HFFc6 (cell line): ENCODE measurements around the gene AMOTL1. TPM values are rescaled to one million over a fixed set of nuclear protein-coding genes. Genes with fewer than 3 reads are reported as not detected.

ENCODE experiments used
- DNase-seq: peaks from one replicate; pipeline ENCODE4 v3.0.0-alpha.2; 2018
- H3K27ac Mint-ChIP-seq: 2 replicates; pipeline ENCODE4 v1.8.0; 2020; ENCODE audit warnings: mild to moderate bottlenecking, mixed read lengths
- H3K27me3 Mint-ChIP-seq: 2 replicates; pipeline ENCODE4 v1.8.0; 2021; ENCODE audit warnings: mild to moderate bottlenecking, moderate library complexity, mixed read lengths; ENCODE audit not compliant: insufficient read depth
- H3K36me3 Mint-ChIP-seq: 2 replicates; pipeline ENCODE4 v1.8.0; 2021; ENCODE audit warnings: low read depth, mixed read lengths
- H3K4me1 Mint-ChIP-seq: 2 replicates; pipeline ENCODE4 v1.8.0; 2020; ENCODE audit warnings: low read depth, mixed read lengths
- H3K4me3 Mint-ChIP-seq: 2 replicates; pipeline ENCODE4 v1.8.0; 2020; ENCODE audit warnings: mild to moderate bottlenecking, moderate library complexity, mixed read lengths
- H3K9me3 Mint-ChIP-seq: 2 replicates; pipeline ENCODE4 v1.8.0; 2020; ENCODE audit warnings: mild to moderate bottlenecking, mixed read lengths
- total RNA-seq, 6 experiments: library from RNA; stranded (reverse); fragmentation: NEBNext Ultra II Directional; extraction: Animal tissue kit (Norgen Biotek cat#: 25700); gene quantifications; 2 replicates in 1 of 6; 3 replicates in 5 of 6; pipeline ENCODE4 v1.2.3, GENCODE V29; 2021
- TF ChIP-seq, protein P1 (sequence below): fragments of 200-600 bp; sonication (generic); IDR thresholded peaks from 2 replicates; pipeline ENCODE4 v1.5.0; 2021; ENCODE audit warnings: antibody characterized with exemption, mild to moderate bottlenecking

Gene AMOTL1
- total RNA-seq, 6 experiments from 2014 or later = 43.1 to 65.9 (median 48.4) TPM

DNA sequence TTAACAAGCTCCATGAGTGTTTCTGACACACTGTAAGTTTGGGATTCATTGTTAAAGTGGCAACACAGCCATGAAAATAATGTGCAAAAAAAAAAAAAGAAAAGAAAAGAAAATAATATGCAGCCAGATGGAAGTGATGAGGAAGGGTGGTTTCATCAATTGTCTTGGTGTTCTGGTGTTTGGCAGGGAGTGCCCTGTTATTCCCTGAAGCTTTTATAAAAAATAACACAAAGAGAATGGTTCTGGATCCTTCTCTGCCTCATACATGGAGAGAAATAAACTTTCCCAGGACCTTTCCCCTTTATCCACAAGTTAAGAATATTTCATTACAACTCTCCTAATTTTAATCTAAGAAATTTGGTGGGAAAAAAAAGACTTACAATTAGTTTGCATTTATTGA is 16.7 kb downstream of the AMOTL1 start:
- TF ChIP-seq, protein P1, sequence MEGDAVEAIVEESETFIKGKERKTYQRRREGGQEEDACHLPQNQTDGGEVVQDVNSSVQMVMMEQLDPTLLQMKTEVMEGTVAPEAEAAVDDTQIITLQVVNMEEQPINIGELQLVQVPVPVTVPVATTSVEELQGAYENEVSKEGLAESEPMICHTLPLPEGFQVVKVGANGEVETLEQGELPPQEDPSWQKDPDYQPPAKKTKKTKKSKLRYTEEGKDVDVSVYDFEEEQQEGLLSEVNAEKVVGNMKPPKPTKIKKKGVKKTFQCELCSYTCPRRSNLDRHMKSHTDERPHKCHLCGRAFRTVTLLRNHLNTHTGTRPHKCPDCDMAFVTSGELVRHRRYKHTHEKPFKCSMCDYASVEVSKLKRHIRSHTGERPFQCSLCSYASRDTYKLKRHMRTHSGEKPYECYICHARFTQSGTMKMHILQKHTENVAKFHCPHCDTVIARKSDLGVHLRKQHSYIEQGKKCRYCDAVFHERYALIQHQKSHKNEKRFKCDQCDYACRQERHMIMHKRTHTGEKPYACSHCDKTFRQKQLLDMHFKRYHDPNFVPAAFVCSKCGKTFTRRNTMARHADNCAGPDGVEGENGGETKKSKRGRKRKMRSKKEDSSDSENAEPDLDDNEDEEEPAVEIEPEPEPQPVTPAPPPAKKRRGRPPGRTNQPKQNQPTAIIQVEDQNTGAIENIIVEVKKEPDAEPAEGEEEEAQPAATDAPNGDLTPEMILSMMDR = no peak
- no peaks in the 10 kb centered on the region; the same call in 1 of the 2 replicates for H3K27me3 Mint-ChIP-seq
- H3K27ac Mint-ChIP-seq = peak overlapping the region; percentile 62; the same call in 1 of the 2 replicates
- no peak overlapping the region for H3K4me3 Mint-ChIP-seq
- H3K36me3 Mint-ChIP-seq = no peaks in the 10 kb centered on the region
- H3K4me1 Mint-ChIP-seq = peaks cover 89% of the 10 kb centered on the region
- H3K9me3 Mint-ChIP-seq = no peaks in the 10 kb centered on the region
- no peak for DNase-seq

DNA sequence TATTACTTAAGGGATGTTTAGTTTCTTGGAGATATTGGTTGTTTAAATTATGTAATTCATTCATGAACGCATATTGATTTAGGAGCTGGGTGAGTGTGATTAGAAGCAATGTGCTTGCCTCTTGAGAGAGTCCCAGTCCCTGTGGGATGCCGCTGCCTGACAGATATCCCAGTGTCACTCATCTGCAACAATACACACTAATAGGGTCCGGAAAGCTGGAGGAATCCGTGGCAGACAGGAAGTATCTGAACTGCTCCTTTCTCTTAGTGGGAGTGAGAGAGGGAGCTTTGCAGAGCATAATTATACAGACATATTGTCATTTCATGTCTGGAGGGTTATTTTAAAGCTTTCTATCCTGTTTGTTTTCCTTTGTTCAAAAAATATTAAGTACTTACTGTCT is 17.4 kb downstream of the AMOTL1 start:
- Mint-ChIP-seq H3K27ac (peak overlapping the region; percentile 37; the same call in 1 of the 2 replicates), H3K4me3 (no peak overlapping the region)

DNA sequence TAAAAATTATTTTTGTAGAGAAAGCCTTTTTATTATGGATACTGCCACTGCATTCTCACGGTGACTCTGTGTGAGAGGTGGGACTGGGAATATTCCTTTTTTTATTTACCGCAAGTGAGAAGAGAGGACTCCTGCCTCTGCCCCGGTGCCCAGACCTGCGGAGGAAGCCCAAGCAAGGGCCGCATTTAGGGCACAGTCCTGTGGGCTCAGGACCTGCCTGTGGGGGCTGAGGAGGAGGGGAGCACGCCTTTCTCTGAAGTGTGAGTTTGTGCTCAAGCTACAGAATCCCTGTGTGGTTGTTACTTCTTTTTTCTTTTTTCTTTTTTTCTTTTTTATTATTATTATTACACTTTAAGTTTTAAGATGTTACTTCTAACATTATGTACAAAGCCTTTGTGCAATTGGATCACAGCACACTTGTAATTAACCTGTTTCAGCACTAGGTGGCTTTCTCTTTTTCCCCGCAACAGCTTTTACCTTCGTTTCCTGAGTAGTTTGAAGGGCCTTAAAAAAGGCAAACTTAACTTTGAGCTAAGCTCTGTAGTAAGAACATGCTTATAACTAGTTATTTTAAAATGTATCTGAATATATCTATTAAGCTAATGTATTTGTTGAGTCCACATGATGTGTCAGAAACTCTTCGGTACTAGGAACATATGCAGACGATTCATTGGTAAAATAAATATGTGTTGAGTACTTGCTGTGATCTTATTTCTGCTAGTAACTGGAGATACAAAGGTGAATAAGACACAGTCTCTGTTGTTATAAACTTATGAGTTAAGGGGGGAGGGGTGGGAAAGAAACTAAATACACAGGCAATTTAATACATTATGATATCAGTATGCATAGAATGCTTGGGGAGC is 18.3 kb downstream of the AMOTL1 start:
- DNase-seq = no peak
- Mint-ChIP-seq H3K36me3 (no peaks in the 10 kb centered on the region), H3K27ac (peak overlapping the region; percentile 62; the same call in 1 of the 2 replicates), H3K9me3 (no peaks in the 10 kb centered on the region), H3K4me3 (no peak overlapping the region; the same call in 1 of the 2 replicates), H3K4me1 (peaks cover 89% of the 10 kb centered on the region), H3K27me3 (no peaks in the 10 kb centered on the region; the same call in 1 of the 2 replicates)
- TF ChIP-seq, protein P1 = peak; percentile 78

More for the DNA sequence above, 17.4 kb downstream of the AMOTL1 start:
- Mint-ChIP-seq H3K4me1 (peaks cover 89% of the 10 kb centered on the region), H3K27me3 (no peaks in the 10 kb centered on the region; the same call in 1 of the 2 replicates), H3K9me3 (no peaks in the 10 kb centered on the region), H3K36me3 (no peaks in the 10 kb centered on the region)
- TF ChIP-seq, protein P1 = no peak
- no peak for DNase-seq

DNA sequence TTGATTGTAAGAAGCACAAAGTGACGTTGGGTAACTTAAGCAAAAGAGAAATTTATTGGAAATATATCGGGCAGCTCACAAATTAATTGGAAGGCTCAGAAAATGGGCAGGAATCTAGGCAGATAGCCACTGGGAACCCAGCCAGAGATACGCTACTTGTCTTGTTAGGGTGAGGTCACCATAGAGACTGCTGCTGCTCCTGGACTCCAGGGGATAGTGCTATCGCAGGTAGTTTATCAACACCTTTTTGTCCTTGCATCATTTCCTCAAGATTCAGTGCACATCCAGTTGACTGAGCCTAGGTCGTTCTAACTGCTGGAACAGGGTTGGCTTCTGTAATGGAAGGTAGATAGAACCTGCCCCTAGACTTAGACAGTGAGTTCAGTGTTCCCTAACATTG is 19.6 kb downstream of the AMOTL1 start:
- H3K4me1 Mint-ChIP-seq = peaks cover 84% of the 10 kb centered on the region
- no peaks in the 10 kb centered on the region for H3K9me3 Mint-ChIP-seq
- no peaks in the 10 kb centered on the region for H3K27me3 Mint-ChIP-seq
- TF ChIP-seq, protein P1 = no peak
- H3K36me3 Mint-ChIP-seq = 0 out of 2 replicates have a peak, but pooled peaks cover 4% of the 10 kb centered on the region
- DNase-seq = no peak
- no peak overlapping the region; the same call in 1 of the 2 replicates for H3K4me3 Mint-ChIP-seq
- peak overlapping the region; percentile 82 for H3K27ac Mint-ChIP-seq

DNA sequence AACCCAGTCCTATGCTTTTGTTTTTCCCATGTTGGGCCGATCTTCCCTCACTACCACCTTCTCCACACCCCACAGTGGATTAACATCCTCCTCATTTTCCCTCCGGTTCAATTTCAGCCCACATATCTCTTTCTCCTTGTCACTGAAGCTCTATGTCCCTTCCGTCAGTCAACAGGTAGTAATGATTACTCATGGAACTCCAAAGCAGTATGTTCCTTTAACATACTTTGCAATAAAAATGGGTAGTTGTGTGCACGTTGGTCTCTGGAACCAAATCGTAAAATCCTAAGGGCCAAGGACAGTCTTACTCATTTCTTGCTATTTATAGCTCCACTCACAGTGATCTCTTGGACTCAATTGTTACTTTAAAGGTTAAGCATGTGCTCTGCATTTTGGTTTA is 20.2 kb downstream of the AMOTL1 start:
- peak overlapping the region; percentile 82 for H3K27ac Mint-ChIP-seq
- TF ChIP-seq, protein P1 = no peak
- H3K27me3 Mint-ChIP-seq = no peaks in the 10 kb centered on the region
- H3K9me3 Mint-ChIP-seq = no peaks in the 10 kb centered on the region
- peaks cover 80% of the 10 kb centered on the region for H3K4me1 Mint-ChIP-seq
- H3K36me3 Mint-ChIP-seq = 0 out of 2 replicates have a peak, but pooled peaks cover 4% of the 10 kb centered on the region
- DNase-seq = peak; percentile 71
- H3K4me3 Mint-ChIP-seq = peak overlapping the region; percentile 72
